A673 (cell line): ENCODE results near the gene RNF222.
"Not testable (repeated sequence)": the region's sequence is repeated elsewhere in the genome, so short reads cannot be mapped to it uniquely, and the experiment has no call there.

Experiments
- CTCF ChIP-seq: fragments of 300-800, 200-600 bp; sonication (generic); conservative IDR thresholded peaks from 2 replicates; pipeline ENCODE4 v1.5.1; 2017; ENCODE audit warnings: low read depth, mild to moderate bottlenecking, antibody characterized with exemption, low read length, moderate library complexity, mixed read lengths
- EZH2 ChIP-seq: fragments of 200-600 bp; sonication (generic); IDR thresholded peaks from 2 replicates; pipeline ENCODE4 v1.6.1; 2017; ENCODE audit warnings: borderline replicate concordance, low read depth, mild to moderate bottlenecking, mixed read lengths, antibody characterized with exemption, low read length; ENCODE audit not compliant: poor library complexity, severe bottlenecking

GRCh38 chr17:8347001-8347400 is 50.6 kb downstream of the RNF222 start:
- TF ChIP-seq CTCF, EZH2: not testable (repeated sequence)
